Spleen (tissue), 7 donors: ENCODE measurements around the gene MAPKAP1.

Experiments used
- CTCF ChIP-seq, 11 experiments: fragments of 200-600 bp in 7 of 11; fragments of 450-650 bp in 4 of 11; sonication (generic) in 4 of 11; IDR thresholded peaks in 8 of 11; conservative IDR thresholded peaks in 3 of 11; 1 replicate in 7 of 11; 2 replicates in 4 of 11; pipeline versions ENCODE4 v1.4.0 to v1.8.0; 2016 to 2021; ENCODE audit warnings: antibody characterized with exemption in 11 of 11, inconsistent platforms in 4 of 11, mild to moderate bottlenecking in 1 of 11
- POLR2AphosphoS5 ChIP-seq, 3 donors: sonication (generic); formaldehyde crosslinking; IDR thresholded peaks; one replicate each; pipeline ENCODE4 v1.5.1; 2017; ENCODE audit warnings: antibody characterized with exemption in 3 of 3
- donor health status: DM: no; HTN: no; CAD: no; lungs with moderate emphysema.
- donor health status: DM: no; HTN: no; CAD: no.
- donor health status: DM: no; HTN: no; CAD: no.

- no peak for TF ChIP-seq POLR2AphosphoS5 (IDR thresholded peaks at IDR 0.05)
- no peak for TF ChIP-seq CTCF (IDR thresholded peaks at IDR 0.05 in 8 of 11, conservative IDR thresholded peaks at IDR 0.05 in 3 of 11)
These were observed 262.8 kb downstream of the MAPKAP1 start for GRCh38 chr9:125444166-125444565.
